Measurements from ENCODE around the gene PNMT.
"Not testable (repeated sequence)": the region's sequence is repeated elsewhere in the genome, so short reads cannot be mapped to it uniquely, and the experiment has no call there.

The PNMT gene

DNA sequence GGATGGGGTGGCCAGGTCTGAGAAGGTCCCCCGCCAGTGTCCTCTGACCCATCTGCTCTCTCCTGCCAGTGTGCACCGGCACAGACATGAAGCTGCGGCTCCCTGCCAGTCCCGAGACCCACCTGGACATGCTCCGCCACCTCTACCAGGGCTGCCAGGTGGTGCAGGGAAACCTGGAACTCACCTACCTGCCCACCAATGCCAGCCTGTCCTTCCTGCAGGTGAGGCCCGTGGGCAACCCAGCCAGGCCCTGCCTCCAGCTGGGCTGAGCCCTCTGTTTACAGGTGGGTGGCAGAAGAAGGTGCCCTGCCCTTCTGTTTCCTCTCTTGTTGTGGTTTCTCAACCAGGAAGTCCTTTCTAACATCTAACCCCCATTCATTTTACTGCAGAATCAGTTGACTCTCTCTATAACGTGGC lies 38.7 kb downstream of the PNMT start:
- in situ Hi-C loops (cut with MboI; ENCODE audit: low sequenced_read_pairs), result no loop called here

DNA sequence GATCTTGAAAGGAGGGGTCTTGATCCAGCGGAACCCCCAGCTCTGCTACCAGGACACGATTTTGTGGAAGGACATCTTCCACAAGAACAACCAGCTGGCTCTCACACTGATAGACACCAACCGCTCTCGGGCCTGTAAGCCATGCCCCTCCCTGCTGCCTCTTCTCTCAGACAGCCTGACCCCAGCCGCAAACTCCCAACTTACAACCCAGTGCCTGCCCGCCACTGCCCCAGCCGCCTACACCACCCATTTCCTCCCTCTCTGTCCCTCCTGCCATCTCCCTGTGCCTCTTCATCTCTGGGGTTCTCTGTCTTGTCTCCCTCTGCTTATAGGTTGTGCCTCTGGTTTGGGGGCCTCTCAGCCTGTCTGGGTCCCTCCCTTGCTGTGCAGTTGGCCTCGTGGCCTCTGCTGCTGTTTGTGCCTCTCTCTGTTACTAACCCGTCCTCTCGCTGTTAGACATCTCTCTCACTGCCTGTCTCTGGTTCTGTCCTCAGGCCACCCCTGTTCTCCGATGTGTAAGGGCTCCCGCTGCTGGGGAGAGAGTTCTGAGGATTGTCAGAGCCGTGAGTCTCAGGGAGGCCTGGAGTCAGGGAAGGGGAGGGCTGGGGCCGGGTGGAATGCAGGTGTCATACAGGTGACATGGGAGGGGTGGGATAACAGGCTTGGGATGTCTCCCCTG lies 41.2 kb downstream of the PNMT start:
- in situ Hi-C loops (cut with MboI; ENCODE audit: low sequenced_read_pairs), result no loop called here

DNA sequence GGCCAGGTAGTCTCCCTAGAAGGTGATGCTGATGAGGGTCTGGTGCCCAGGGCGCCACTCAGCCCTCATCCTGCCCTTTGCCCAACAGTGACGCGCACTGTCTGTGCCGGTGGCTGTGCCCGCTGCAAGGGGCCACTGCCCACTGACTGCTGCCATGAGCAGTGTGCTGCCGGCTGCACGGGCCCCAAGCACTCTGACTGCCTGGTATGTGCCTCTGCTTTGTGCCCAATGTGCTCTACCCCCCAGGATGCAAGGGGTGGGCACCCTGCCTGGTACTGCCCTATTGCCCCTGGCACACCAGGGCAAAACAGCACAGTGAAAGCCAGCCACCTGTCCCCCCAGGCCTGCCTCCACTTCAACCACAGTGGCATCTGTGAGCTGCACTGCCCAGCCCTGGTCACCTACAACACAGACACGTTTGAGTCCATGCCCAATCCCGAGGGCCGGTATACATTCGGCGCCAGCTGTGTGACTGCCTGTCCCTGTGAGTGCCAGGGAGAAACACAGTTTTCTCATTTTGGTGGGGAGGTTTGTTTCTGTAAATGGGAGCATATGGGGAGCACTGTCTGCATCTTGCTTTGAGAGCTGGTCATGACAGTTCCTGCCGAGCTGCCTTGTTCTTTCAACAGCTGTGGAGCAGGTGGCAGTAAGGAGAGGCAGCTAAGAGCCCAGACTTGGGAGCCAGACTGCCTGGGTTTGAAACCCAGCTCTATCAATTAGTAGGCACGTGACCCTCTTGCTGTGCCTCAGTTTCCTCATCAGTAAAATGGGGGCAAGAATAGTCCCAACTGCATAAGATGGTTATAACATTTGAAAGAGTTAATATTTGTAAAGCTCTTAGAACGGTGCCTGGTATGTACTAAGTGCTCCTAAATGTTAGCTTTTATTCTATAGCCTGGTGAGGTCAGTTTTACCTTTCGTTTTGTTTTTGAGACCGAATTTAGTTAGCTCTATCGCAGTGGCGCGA lies 42.0 kb downstream of the PNMT start:
- in situ Hi-C loops (cut with MboI; ENCODE audit: low sequenced_read_pairs), result no loop called here

DNA sequence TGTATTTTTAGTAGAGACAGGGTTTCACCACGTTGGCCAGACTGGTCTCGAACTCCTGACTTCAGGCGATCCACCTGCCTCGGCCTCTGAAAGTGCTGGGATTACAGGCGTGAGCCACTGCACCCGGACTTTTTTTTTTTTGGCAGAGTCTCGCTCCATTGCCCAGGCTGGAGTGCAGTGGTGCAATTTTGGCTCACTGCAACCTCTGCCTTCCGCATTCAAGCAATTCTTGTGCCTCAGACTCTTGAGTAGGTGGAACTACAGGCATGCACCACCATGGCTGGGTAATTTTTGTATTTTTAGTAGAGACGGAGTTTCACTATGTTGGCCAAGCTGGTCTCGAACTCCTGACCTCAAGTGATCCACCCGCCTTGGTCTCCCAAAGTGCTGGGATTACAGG lies 42.8 kb downstream of the PNMT start:
- in situ Hi-C loops (cut with MboI; ENCODE audit: low sequenced_read_pairs), result not testable (repeated sequence)

DNA sequence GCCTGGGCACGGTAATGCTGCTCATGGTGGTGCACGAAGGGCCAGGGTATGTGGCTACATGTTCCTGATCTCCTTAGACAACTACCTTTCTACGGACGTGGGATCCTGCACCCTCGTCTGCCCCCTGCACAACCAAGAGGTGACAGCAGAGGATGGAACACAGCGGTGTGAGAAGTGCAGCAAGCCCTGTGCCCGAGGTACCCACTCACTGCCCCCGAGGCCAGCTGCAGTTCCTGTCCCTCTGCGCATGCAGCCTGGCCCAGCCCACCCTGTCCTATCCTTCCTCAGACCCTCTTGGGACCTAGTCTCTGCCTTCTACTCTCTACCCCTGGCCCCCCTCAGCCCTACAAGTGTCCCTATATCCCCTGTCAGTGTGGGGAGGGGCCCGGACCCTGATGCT lies 43.6 kb downstream of the PNMT start:
- in situ Hi-C loops (cut with MboI; ENCODE audit: low sequenced_read_pairs), result no loop called here

DNA sequence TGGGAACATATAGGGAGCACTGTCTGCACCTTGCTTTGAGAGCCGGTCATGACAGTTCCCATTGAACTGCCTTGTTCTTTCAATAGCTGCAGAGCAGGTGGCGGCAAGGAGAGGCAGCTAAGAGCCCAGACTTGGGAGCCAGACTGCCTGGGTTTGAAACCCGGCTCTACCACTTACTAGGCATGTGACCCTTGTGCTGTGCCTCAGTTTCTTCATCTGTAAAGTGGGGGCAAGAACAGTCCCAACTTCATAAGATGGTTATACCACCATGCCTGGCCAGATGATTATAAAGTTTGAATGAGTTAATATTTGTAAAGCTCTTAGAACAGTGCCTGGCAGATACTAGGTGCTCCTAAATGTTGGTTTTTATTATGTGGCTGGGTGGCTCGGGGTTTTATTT lies 46.0 kb downstream of the PNMT start:
- in situ Hi-C loops (cut with MboI; ENCODE audit: low sequenced_read_pairs), result no loop called here

DNA sequence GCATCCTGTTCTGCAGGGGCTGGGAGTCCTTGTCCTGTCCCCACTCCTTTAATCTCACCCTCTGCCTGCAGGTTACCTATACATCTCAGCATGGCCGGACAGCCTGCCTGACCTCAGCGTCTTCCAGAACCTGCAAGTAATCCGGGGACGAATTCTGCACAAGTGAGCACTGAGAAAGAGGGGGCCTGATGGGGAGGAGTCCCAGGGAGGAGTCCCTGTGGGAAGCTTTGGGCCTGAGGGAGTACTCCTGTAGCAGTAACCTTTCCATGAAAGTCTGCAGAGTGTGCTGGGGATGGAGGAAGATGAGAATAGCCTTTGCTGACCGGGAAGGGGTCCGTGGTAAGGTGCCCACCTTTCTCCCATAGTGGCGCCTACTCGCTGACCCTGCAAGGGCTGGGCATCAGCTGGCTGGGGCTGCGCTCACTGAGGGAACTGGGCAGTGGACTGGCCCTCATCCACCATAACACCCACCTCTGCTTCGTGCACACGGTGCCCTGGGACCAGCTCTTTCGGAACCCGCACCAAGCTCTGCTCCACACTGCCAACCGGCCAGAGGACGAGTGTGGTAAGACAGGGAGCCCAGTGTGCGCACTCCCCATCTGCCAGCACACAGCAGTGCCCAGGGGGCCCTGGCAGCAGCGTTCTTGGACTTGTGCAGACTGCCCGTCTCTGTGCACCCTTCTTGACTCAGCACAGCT lies 47.3 kb downstream of the PNMT start:
- in situ Hi-C loops (cut with MboI; ENCODE audit: low sequenced_read_pairs), result no loop called here

DNA sequence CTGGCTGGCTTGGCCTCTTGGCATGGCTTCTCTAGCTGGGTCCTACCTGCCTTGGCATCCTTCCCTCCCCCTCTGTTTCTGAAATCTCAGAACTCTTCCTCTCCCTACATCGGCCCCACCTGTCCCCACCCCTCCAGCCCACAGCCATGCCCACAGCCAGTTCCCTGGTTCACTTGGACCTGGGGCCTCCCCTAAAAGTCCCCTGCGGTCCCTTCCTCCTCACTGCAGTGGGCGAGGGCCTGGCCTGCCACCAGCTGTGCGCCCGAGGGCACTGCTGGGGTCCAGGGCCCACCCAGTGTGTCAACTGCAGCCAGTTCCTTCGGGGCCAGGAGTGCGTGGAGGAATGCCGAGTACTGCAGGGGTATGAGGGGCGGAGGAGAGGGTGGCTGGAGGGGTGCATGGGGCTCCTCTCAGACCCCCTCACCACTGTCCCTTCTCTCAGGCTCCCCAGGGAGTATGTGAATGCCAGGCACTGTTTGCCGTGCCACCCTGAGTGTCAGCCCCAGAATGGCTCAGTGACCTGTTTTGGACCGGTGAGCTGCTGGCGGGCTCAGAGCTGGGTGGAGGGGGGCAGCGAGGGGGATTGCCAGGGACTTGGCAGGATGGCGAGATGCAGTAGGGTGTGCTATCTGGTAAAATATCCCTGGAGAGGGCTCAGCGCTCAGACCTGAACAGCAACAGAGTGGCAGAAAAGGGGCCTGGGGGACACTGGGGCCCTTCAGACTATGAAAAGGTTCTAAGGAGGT lies 48.0 kb downstream of the PNMT start:
- in situ Hi-C loops (cut with MboI; ENCODE audit: low sequenced_read_pairs), result no loop called here

DNA sequence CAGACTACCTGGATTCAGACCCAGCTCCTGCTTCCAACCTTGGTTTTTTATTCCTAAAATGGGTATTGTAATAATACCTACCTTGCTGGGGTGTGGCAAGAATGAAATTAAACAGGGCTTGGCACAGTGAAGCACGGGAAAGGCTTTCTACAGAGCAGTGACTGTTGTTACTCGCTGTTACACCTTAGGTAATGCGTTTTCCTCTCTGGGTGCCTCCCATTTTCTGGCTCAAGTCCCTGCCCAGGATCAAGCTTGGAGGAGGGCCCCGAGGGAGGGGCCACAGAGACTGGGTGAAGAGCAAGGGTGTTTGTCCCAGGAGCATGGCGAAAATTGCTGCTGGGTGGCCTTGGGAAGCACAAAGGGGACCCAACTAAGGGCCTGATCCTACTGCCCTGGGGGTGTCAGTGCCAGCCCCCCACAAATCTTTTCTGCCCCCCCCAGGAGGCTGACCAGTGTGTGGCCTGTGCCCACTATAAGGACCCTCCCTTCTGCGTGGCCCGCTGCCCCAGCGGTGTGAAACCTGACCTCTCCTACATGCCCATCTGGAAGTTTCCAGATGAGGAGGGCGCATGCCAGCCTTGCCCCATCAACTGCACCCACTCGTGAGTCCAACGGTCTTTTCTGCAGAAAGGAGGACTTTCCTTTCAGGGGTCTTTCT lies 48.8 kb downstream of the PNMT start:
- in situ Hi-C loops (cut with MboI; ENCODE audit: low sequenced_read_pairs), result no loop called here

DNA sequence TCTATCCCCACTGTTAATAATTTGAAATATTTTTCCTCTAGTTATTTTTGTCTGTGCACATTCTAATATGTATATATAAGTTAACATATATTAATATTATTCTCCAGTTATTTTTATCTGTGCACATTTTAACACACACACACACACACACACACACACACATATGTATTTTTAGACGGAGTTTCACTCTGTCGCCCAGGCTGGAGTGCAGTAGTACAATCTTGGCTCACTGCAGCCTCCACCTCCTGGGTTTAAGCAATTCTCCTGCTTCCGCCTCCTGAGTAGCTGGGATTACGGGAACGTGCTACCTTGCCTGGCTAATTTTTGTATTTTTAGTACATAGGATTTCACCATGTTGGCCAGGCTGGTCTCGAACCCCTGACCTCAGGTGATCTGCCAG lies 49.4 kb downstream of the PNMT start:
- in situ Hi-C loops (cut with MboI; ENCODE audit: low sequenced_read_pairs), result no loop called here

DNA sequence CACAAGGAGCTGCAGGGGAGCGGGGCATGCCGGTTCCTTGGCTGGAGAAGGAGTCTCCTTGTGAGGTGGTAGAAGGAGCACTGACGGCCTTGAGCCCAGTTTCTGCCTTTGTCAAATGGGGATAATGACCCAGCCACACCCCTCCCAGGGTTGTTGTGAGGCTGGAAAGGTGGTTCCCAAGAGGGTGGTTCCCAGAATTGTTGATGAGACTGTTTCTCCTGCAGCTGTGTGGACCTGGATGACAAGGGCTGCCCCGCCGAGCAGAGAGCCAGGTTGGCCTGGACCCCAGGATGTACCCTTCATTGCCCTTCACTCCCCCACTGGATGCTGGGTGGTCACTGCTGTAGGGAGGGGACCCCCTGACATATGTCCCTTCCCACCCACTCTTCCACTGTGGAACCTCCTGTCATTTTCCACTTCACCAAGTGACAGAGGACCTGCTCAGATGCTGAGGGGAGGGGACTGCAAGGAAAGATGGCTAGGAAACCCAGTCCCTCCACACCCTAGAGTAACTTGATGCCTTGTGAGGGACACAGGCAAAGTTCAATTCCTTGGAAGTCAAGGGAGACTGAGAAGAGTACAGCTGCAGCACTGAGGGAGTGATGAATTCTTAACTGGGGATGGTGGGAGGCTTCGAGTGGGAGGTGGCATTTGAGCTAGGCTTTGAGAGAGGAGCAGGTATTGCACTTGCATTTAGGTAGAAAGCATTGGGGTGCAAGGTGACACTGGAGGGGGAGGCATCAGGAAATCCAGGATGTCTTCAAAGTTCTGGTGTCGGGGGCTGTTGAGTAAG lies 51.5 kb downstream of the PNMT start:
- in situ Hi-C loops (cut with MboI; ENCODE audit: low sequenced_read_pairs), result no loop called here

All from hTERT RPE-1 (cell line).